A673 (cell line): ENCODE measurements around the gene COMMD2. TPM values are rescaled to one million over a fixed set of nuclear protein-coding genes. Genes with fewer than 3 reads are reported as not detected.
A peak's percentile ranks its signal among the peaks of the same experiment; 100 is the strongest.

ENCODE experiments used
- BruUV-seq: library from RNA; stranded (reverse); fragments of 400-500 nt; replicated peaks from 2 replicates; lab custom pipeline; 2021; lab: Mats Ljungman, UMichigan
- CTCF ChIA-PET: fragments of 300-600 bp; sonication (Branson Sonifier 250); formaldehyde crosslinking; loops from one replicate; lab custom pipeline; 2022; ENCODE audit warnings: antibody characterized with exemption; lab: Charles Lee
- POLR2A ChIA-PET: fragments of 300-600 bp; sonication (Branson Sonifier 250); formaldehyde crosslinking; loops from one replicate; lab custom pipeline; 2022; ENCODE audit warnings: antibody characterized with exemption; ENCODE audit not compliant: low non-redundant PET; lab: Charles Lee
- DNase-seq: peaks from one replicate; pipeline ENCODE4 v3.0.0-alpha.2; 2015; ENCODE audit warnings: low spot score
- H3K27ac ChIP-seq: fragments of 200-600 bp; sonication (generic); 2 replicates; pipeline ENCODE4 v1.5.1; 2016; ENCODE audit warnings: mixed run types, low read depth, mild to moderate bottlenecking, mixed read lengths, antibody characterized with exemption, low read length; ENCODE audit not compliant: poor library complexity, severe bottlenecking
- H3K27me3 ChIP-seq: fragments of 200-600 bp; sonication (generic); replicated peaks from 2 replicates; pipeline ENCODE4 v1.6.1; 2017; ENCODE audit warnings: mixed run types, low read depth, mild to moderate bottlenecking, mixed read lengths, antibody characterized with exemption, low read length; ENCODE audit not compliant: insufficient read depth, poor library complexity
- H3K36me3 ChIP-seq: fragments of 200-600 bp; sonication (generic); 2 replicates; pipeline ENCODE4 v1.6.1; 2016; ENCODE audit warnings: mixed run types, mild to moderate bottlenecking, mixed read lengths, antibody characterized with exemption, low read length; ENCODE audit not compliant: insufficient read depth, poor library complexity, severe bottlenecking
- H3K4me1 ChIP-seq: fragments of 200-600 bp; sonication (generic); 2 replicates; pipeline ENCODE4 v1.6.1; 2017; ENCODE audit warnings: mixed run types, mild to moderate bottlenecking, mixed read lengths, antibody characterized with exemption, low read length; ENCODE audit not compliant: insufficient read depth, poor library complexity, severe bottlenecking
- H3K4me3 ChIP-seq: fragments of 200-600 bp; sonication (generic); 2 replicates; pipeline ENCODE4 v1.5.1; 2016; ENCODE audit warnings: low read depth, mixed run types, mild to moderate bottlenecking, mixed read lengths, low read length; ENCODE audit not compliant: poor library complexity, severe bottlenecking
- H3K9me3 ChIP-seq: fragments of 200-600 bp; sonication (generic); 2 replicates; pipeline ENCODE4 v1.6.1; 2016; ENCODE audit warnings: mixed run types, low read depth, mild to moderate bottlenecking, mixed read lengths, antibody characterized with exemption, low read length; ENCODE audit not compliant: poor library complexity, severe bottlenecking
- EZH2 ChIP-seq: fragments of 200-600 bp; sonication (generic); IDR thresholded peaks from 2 replicates; pipeline ENCODE4 v1.6.1; 2017; ENCODE audit warnings: borderline replicate concordance, low read depth, mild to moderate bottlenecking, mixed read lengths, antibody characterized with exemption, low read length; ENCODE audit not compliant: poor library complexity, severe bottlenecking
- intact Hi-C: fragments of 100-400 bp; cut with micrococcal nuclease; formaldehyde crosslinking; loops from one replicate; pipeline ENCODE4 v1.10.0; 2022; ENCODE audit not compliant: unreplicated experiment
- total RNA-seq: library from RNA; stranded (reverse); gene quantifications from 2 replicates; pipeline ENCODE4 v1.2.3, GENCODE V29; 2021
- TF ChIP-seq, protein P1 (sequence below): fragments of 300-800, 200-600 bp; sonication (generic); conservative IDR thresholded peaks from 2 replicates; pipeline ENCODE4 v1.5.1; 2017; ENCODE audit warnings: low read depth, mild to moderate bottlenecking, antibody characterized with exemption, low read length, moderate library complexity, mixed read lengths

Gene COMMD2
- total RNA-seq, 1 experiment from 2014 or later: 51.6 TPM

DNA sequence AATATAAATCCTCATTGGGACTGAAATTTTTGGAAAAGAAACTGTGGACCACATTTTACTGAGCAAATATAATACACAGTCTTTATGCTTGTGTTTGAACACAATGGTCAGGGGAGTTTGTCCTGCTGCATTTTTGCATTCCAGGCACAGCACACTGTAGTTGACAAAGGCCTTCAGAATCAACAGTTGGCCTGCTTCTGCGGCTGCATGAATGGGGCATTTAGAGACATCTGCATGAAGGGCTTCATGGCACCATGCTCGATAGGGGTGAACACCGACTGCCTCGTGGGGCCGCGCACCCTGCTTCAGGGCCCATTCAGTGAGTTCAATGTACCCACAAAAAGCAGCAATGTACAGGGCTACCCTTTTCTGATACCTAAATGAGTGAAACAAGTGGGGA, 15.4 kb upstream of the COMMD2 start:
- Histone ChIP-seq H3K9me3 (no peaks in the 10 kb centered on the region), H3K36me3 (no peaks in the 10 kb centered on the region), H3K4me3 (no peak overlapping the region), H3K27ac (no peak overlapping the region), H3K4me1 (no peaks in the 10 kb centered on the region), H3K27me3 (peaks cover 32% of the 10 kb centered on the region)
- TF ChIP-seq, protein P1, sequence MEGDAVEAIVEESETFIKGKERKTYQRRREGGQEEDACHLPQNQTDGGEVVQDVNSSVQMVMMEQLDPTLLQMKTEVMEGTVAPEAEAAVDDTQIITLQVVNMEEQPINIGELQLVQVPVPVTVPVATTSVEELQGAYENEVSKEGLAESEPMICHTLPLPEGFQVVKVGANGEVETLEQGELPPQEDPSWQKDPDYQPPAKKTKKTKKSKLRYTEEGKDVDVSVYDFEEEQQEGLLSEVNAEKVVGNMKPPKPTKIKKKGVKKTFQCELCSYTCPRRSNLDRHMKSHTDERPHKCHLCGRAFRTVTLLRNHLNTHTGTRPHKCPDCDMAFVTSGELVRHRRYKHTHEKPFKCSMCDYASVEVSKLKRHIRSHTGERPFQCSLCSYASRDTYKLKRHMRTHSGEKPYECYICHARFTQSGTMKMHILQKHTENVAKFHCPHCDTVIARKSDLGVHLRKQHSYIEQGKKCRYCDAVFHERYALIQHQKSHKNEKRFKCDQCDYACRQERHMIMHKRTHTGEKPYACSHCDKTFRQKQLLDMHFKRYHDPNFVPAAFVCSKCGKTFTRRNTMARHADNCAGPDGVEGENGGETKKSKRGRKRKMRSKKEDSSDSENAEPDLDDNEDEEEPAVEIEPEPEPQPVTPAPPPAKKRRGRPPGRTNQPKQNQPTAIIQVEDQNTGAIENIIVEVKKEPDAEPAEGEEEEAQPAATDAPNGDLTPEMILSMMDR: no peak
- TF ChIP-seq EZH2: no peak
- ChIA-PET CTCF (interaction anchor here (0.7 kb wide), 1 partner anchor 1590 kb away, joined by 3 read pairs; no protein-coding TSS in a partner anchor), POLR2A (no interaction called here)
- BruUV-seq: no TSS peak
- intact Hi-C loops: loop anchor here (5.0 kb wide), 1 partner anchor 40 kb away; no protein-coding TSS in a partner anchor
- no peak for DNase-seq

DNA sequence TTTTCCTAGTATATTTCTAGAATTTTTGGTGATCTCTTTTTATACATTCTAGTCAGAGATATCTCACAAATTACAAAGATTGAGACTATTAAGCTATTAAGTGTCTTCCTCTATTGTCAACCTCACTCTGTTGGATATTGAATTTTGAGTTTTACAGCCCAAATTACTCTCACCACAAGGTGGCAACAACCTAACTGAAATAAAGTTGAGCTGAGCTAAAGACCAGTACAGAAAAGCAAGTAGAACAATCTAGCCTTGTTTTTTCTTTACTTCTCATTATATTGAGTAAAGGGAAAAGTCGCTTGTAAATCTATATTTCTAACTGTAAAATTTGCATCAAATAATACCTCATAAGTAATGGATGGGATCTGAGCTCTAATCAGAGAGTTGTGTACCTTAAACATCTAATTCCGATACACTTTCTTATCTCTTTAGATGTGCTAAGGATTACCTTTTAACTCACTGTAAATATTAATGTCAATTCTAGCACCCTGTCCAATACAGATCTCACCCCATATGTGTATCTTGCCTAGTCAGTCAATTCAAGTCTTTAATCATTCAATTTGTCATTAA, 13.6 kb upstream of the COMMD2 start:
- Histone ChIP-seq H3K27ac (no peak overlapping the region), H3K4me3 (no peak overlapping the region), H3K4me1 (no peaks in the 10 kb centered on the region), H3K36me3 (no peaks in the 10 kb centered on the region), H3K27me3 (peaks cover 50% of the 10 kb centered on the region), H3K9me3 (no peaks in the 10 kb centered on the region)
- CTCF ChIA-PET: interaction anchor here (0.6 to 1.5 kb wide), 4 partner anchors 42 to 956 kb away, joined by 3 to 12 read pairs (median 5); no protein-coding TSS in a partner anchor
- intact Hi-C loops: loop anchor here (5.0 kb wide), 1 partner anchor 41 kb away; no protein-coding TSS in a partner anchor
- BruUV-seq: no TSS peak
- POLR2A ChIA-PET: interaction anchor here (0.7 kb wide), 1 partner anchor 14 kb away, joined by 3 read pairs; the partner anchor contains the start of gene COMMD2
- DNase-seq: peak; percentile 35
- TF ChIP-seq, protein P1: peak; percentile 66
- TF ChIP-seq EZH2: no peak

DNA sequence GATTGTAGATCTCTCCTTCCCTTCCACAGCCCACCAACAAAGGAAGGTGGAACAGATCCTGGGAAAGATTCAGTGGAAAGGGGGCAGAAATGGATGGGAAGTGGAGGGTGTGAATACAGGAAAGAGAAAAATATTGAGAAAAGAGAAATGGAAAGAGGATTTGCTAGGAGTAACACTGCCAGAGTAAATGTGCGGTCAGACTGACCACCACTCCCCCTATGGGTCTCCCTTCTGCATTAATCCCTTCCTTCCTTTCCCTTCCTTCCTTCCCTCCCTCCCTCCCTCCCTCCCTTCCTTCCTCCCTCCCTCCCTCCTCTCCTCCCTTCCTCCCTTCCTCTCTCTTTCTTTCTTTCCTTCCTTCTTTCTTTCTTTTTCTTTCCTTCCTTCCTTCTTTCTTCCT, 12.0 kb upstream of the COMMD2 start:
- no peak for TF ChIP-seq EZH2
- intact Hi-C loops: no loop called here
- peaks cover 59% of the 10 kb centered on the region for H3K27me3 ChIP-seq
- ChIA-PET CTCF (no interaction called here), POLR2A (no interaction called here)
- BruUV-seq: no TSS peak
- H3K4me3 ChIP-seq: no peak overlapping the region
- no peaks in the 10 kb centered on the region for H3K4me1 ChIP-seq
- no peak for DNase-seq
- H3K9me3 ChIP-seq: no peaks in the 10 kb centered on the region
- H3K27ac ChIP-seq: no peak overlapping the region
- no peaks in the 10 kb centered on the region for H3K36me3 ChIP-seq

DNA sequence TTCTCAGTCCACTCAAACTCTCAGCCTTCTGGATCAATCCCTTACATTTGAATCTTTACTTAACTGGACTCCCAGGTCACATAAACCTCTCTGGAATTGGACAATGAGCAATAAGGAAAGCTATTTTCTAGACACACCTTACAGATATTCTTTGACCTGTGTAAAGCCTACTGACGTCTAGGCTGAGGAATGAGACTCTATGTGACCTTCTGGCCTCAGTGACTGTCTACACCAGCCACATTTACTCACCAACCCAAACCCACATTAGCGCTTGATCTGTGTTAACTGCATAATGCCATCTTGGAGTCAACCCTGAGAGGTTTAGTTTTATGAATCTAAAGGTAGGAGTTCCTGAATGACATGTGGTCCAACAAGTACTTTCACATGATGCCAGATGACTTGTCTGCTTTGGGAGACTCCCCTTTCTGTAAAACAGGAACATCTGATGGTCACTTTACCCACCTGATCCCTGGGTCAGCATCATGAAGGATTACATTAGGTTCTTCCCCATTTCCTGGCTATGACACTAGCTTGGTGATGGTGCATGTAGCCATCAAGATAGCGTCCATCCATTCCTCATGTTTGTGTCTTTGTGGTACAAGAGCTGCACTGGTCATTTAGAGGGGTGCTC, 11.4 kb upstream of the COMMD2 start:
- intact Hi-C loops: no loop called here
- Histone ChIP-seq H3K27ac (no peak overlapping the region), H3K36me3 (no peaks in the 10 kb centered on the region), H3K9me3 (no peaks in the 10 kb centered on the region), H3K4me3 (no peak overlapping the region), H3K27me3 (peaks cover 60% of the 10 kb centered on the region), H3K4me1 (no peaks in the 10 kb centered on the region)
- no TSS peak for BruUV-seq
- no peak for DNase-seq
- POLR2A ChIA-PET: no interaction called here
- no peak for TF ChIP-seq EZH2
- TF ChIP-seq, protein P1: no peak
- CTCF ChIA-PET: no interaction called here
